Measurements from ENCODE around the gene SRMS.

Gene SRMS

GRCh38 chr20:63495741-63496595 lies 51.6 kb downstream of the SRMS start:
- peaks cover 0 to 4% of the 10 kb centered on the region in 2 donors for H3K4me1 ChIP-seq (ENCODE audit: control insufficient read depth in 1 of 2, insufficient read depth in 2 of 2, low read length in 2 of 2)
- H3K9me3 ChIP-seq (ENCODE audit: control insufficient read depth in 1 of 2, low read length in 2 of 2), result no peaks in the 10 kb centered on the region
- H3K27ac ChIP-seq (ENCODE audit: low read depth, low read length), result no peak overlapping the region
- H3K4me3 ChIP-seq (ENCODE audit: low read depth in 1 of 2, low read length in 2 of 2), result peak overlapping the region; percentile 50 to 65
- peaks cover 25 to 32% of the 10 kb centered on the region in 2 donors for H3K27me3 ChIP-seq (ENCODE audit: control insufficient read depth in 1 of 2, insufficient read depth in 2 of 2, low read length in 2 of 2)
- H3K9ac ChIP-seq (ENCODE audit: low read depth in 1 of 2, low read length in 2 of 2), result no peak overlapping the region
- H3K36me3 ChIP-seq (ENCODE audit: control insufficient read depth in 1 of 2, insufficient read depth in 2 of 2, low read length in 2 of 2), result no peaks in the 10 kb centered on the region

DNA sequence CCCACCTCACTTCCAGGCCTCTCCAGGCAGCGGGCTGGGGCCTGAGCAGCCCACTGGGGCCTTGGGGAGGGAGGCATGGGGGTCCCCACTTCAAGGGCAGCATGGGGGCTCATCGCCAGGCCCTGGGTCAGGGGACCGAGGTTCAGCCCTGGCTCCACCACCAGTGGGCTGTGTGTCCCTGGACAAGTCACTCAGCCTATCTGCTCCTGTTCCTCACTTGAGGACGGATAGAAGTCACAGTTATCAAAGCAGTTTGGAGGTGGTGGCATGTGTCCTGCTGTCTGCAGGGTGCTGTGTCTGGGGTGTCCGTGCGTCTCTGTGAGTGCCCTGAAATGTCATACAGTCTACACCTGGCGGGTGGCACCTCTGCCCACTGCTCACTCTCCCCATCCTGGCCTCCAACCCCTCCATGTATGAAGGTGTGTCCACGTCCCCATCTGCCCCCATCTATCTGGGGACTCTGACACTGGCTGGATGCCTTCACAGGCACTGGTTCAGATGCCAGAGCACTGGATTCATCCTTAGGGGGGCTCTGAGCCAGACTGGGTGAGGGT lies 52.3 kb downstream of the SRMS start:
- H3K27ac ChIP-seq (ENCODE audit: low read depth, low read length), result no peak overlapping the region
- no peak overlapping the region for H3K4me3 ChIP-seq (ENCODE audit: low read depth in 1 of 2, low read length in 2 of 2)
- peaks cover 25 to 27% of the 10 kb centered on the region in 2 donors for H3K27me3 ChIP-seq (ENCODE audit: control insufficient read depth in 1 of 2, insufficient read depth in 2 of 2, low read length in 2 of 2)
- H3K36me3 ChIP-seq (ENCODE audit: control insufficient read depth in 1 of 2, insufficient read depth in 2 of 2, low read length in 2 of 2), result no peaks in the 10 kb centered on the region
- H3K4me1 ChIP-seq (ENCODE audit: control insufficient read depth in 1 of 2, insufficient read depth in 2 of 2, low read length in 2 of 2), result peaks cover 0 to 4% of the 10 kb centered on the region in 2 donors
- H3K9ac ChIP-seq (ENCODE audit: low read depth in 1 of 2, low read length in 2 of 2), result no peak overlapping the region
- no peaks in the 10 kb centered on the region for H3K9me3 ChIP-seq (ENCODE audit: control insufficient read depth in 1 of 2, low read length in 2 of 2)

DNA sequence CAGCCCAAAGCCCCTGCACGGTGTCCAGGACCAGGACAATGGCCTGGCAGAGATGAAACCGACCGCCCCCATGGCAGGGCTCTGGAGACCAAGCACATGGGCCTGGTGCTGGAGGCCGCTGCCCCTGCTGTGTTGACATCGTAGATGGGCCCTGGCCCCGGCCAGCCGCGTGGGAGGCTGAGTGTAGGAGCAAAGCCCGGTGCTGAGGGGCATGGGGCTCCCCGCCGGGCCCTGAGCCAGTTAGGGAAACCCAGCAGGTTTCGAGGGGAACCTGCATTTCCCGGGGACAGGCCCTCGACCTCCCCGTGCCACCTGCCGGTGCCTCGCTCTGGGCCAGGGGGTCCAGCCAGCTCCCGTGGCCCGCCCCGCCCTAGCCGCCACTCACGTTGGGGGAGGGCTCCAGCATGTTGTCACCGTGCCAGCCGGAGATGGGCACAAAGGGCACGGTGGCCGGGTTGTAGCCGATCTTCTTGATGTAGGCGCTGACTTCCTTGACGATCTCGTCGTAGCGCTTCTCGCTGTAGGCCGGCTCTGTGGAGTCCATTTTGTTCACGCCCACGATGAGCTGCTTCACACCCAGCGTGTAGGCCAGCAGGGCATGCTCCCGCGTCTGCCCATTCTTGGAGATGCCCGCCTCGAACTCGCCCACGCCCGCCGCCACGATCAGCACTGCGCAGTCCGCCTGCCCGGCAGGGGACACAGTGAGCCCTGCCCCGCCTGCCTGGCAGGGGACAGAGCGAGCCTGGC lies 53.0 kb downstream of the SRMS start:
- Histone ChIP-seq H3K36me3 (ENCODE audit: control insufficient read depth in 1 of 2, insufficient read depth in 2 of 2, low read length in 2 of 2) (no peaks in the 10 kb centered on the region), H3K9me3 (ENCODE audit: control insufficient read depth in 1 of 2, low read length in 2 of 2) (no peaks in the 10 kb centered on the region), H3K4me3 (ENCODE audit: low read depth in 1 of 2, low read length in 2 of 2) (no peak overlapping the region), H3K9ac (ENCODE audit: low read depth in 1 of 2, low read length in 2 of 2) (no peak overlapping the region), H3K27me3 (ENCODE audit: control insufficient read depth in 1 of 2, insufficient read depth in 2 of 2, low read length in 2 of 2) (peaks cover 21% of the 10 kb centered on the region in 2 donors), H3K27ac (ENCODE audit: low read depth, low read length) (no peak overlapping the region), H3K4me1 (ENCODE audit: control insufficient read depth in 1 of 2, insufficient read depth in 2 of 2, low read length in 2 of 2) (peaks cover 0 to 4% of the 10 kb centered on the region in 2 donors)

GRCh38 chr20:63494084-63494419 lies 53.5 kb downstream of the SRMS start:
- Histone ChIP-seq H3K9ac (ENCODE audit: low read depth in 1 of 2, low read length in 2 of 2) (no peak overlapping the region), H3K4me1 (ENCODE audit: control insufficient read depth in 1 of 2, insufficient read depth in 2 of 2, low read length in 2 of 2) (peaks cover 0 to 4% of the 10 kb centered on the region in 2 donors), H3K27ac (ENCODE audit: low read depth, low read length) (no peak overlapping the region), H3K9me3 (ENCODE audit: control insufficient read depth in 1 of 2, low read length in 2 of 2) (no peaks in the 10 kb centered on the region), H3K36me3 (ENCODE audit: control insufficient read depth in 1 of 2, insufficient read depth in 2 of 2, low read length in 2 of 2) (no peaks in the 10 kb centered on the region), H3K27me3 (ENCODE audit: control insufficient read depth in 1 of 2, insufficient read depth in 2 of 2, low read length in 2 of 2) (peaks cover 18 to 20% of the 10 kb centered on the region in 2 donors), H3K4me3 (ENCODE audit: low read depth in 1 of 2, low read length in 2 of 2) (no peak overlapping the region)

DNA sequence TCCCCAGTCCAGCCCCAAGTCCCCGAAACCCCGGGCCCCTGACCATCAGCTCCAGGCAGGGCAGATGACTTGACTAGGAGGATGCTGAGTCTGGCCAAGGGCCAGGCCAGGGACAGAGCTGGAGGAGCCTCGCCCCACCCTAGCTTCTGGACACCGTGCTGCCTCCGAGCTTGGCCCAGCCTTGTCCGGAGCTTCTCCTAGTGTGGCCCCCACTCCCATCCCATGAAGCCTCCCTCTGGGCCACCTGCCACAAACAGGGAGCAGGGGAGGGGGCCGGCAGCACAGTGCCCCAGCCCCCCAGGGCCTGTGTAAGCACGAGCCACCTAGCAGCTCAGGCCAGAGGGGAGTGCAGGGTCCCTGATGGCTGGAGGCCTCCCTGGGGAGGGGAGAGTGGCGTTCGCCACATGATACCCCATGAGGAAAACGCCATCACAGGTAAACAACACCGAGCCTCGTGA lies 54.0 kb downstream of the SRMS start:
- Histone ChIP-seq H3K36me3 (ENCODE audit: control insufficient read depth in 1 of 2, insufficient read depth in 2 of 2, low read length in 2 of 2) (no peaks in the 10 kb centered on the region), H3K27me3 (ENCODE audit: control insufficient read depth in 1 of 2, insufficient read depth in 2 of 2, low read length in 2 of 2) (peaks cover 22 to 23% of the 10 kb centered on the region in 2 donors), H3K9ac (ENCODE audit: low read depth in 1 of 2, low read length in 2 of 2) (no peak overlapping the region), H3K4me1 (ENCODE audit: control insufficient read depth in 1 of 2, insufficient read depth in 2 of 2, low read length in 2 of 2) (peaks cover 0 to 4% of the 10 kb centered on the region in 2 donors), H3K4me3 (ENCODE audit: low read depth in 1 of 2, low read length in 2 of 2) (no peak overlapping the region), H3K9me3 (ENCODE audit: control insufficient read depth in 1 of 2, low read length in 2 of 2) (no peaks in the 10 kb centered on the region), H3K27ac (ENCODE audit: low read depth, low read length) (no peak overlapping the region)

- H3K9me3 ChIP-seq (ENCODE audit: control insufficient read depth in 1 of 2, low read length in 2 of 2), result no peaks in the 10 kb centered on the region
- H3K27me3 ChIP-seq (ENCODE audit: control insufficient read depth in 1 of 2, insufficient read depth in 2 of 2, low read length in 2 of 2), result peaks cover 18 to 23% of the 10 kb centered on the region in 2 donors
- no peak overlapping the region for H3K4me3 ChIP-seq (ENCODE audit: low read depth in 1 of 2, low read length in 2 of 2)
- peaks cover 0 to 4% of the 10 kb centered on the region in 2 donors for H3K4me1 ChIP-seq (ENCODE audit: control insufficient read depth in 1 of 2, insufficient read depth in 2 of 2, low read length in 2 of 2)
- no peak overlapping the region for H3K9ac ChIP-seq (ENCODE audit: low read depth in 1 of 2, low read length in 2 of 2)
- no peak overlapping the region for H3K27ac ChIP-seq (ENCODE audit: low read depth, low read length)
- H3K36me3 ChIP-seq (ENCODE audit: control insufficient read depth in 1 of 2, insufficient read depth in 2 of 2, low read length in 2 of 2), result no peaks in the 10 kb centered on the region
These were observed 54.6 kb downstream of the SRMS start for GRCh38 chr20:63492982-63493381.

DNA sequence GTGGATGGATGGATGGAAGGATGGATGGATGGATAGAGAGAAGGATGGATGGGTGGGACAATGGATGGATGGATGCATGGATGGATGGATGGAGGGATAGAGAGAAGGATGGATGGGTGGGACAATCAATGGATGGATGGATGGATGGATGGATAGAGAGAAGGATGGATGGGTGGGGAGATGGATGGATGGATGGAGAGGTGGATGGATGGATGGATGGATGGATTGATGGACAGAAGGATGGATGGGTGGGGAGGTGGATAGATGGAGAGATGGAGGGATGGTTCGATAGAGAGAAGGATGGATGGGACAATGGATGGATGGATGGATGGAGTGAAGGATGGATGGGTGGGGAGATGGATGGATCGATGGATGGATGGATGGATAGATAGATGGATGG lies 55.0 kb downstream of the SRMS start:
- H3K36me3 ChIP-seq (ENCODE audit: control insufficient read depth in 1 of 2, insufficient read depth in 2 of 2, low read length in 2 of 2), result no peaks in the 10 kb centered on the region
- no peaks in the 10 kb centered on the region for H3K9me3 ChIP-seq (ENCODE audit: control insufficient read depth in 1 of 2, low read length in 2 of 2)
- H3K27ac ChIP-seq (ENCODE audit: low read depth, low read length), result no peak overlapping the region
- peaks cover 0 to 4% of the 10 kb centered on the region in 2 donors for H3K4me1 ChIP-seq (ENCODE audit: control insufficient read depth in 1 of 2, insufficient read depth in 2 of 2, low read length in 2 of 2)
- H3K27me3 ChIP-seq (ENCODE audit: control insufficient read depth in 1 of 2, insufficient read depth in 2 of 2, low read length in 2 of 2), result peaks cover 14 to 26% of the 10 kb centered on the region in 2 donors
- H3K4me3 ChIP-seq (ENCODE audit: low read depth in 1 of 2, low read length in 2 of 2), result no peak overlapping the region
- no peak overlapping the region for H3K9ac ChIP-seq (ENCODE audit: low read depth in 1 of 2, low read length in 2 of 2)

- no peak overlapping the region for H3K9ac ChIP-seq (ENCODE audit: low read depth in 1 of 2, low read length in 2 of 2)
- H3K27ac ChIP-seq (ENCODE audit: low read depth, low read length), result no peak overlapping the region
- H3K4me3 ChIP-seq (ENCODE audit: low read depth in 1 of 2, low read length in 2 of 2), result no peak overlapping the region
- H3K4me1 ChIP-seq (ENCODE audit: control insufficient read depth in 1 of 2, insufficient read depth in 2 of 2, low read length in 2 of 2), result peaks cover 0 to 4% of the 10 kb centered on the region in 2 donors
- H3K27me3 ChIP-seq (ENCODE audit: control insufficient read depth in 1 of 2, insufficient read depth in 2 of 2, low read length in 2 of 2), result peaks cover 6 to 22% of the 10 kb centered on the region in 2 donors
- no peaks in the 10 kb centered on the region for H3K36me3 ChIP-seq (ENCODE audit: control insufficient read depth in 1 of 2, insufficient read depth in 2 of 2, low read length in 2 of 2)
- H3K9me3 ChIP-seq (ENCODE audit: control insufficient read depth in 1 of 2, low read length in 2 of 2), result no peaks in the 10 kb centered on the region
These were observed 55.8 kb downstream of the SRMS start for GRCh38 chr20:63491635-63492230.

DNA sequence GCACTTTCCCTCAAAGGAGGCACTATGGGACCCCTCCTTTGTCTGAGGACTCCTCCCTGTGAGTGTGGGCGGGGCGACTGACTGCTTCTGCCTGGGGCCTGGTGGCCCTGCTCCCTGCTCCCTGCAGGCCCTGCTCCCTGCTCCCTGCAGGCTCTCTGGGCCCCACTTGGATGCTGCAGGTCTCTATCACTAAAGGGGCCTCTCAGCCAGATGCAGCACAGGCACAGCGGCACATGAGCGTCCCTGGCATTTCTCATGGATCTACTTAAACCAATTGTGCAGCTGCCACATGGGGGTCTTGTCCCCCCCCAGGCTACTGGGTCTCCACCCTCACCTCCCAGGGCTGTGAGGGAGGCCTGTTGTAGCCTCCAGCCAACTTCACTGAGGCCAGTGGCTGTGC lies 56.5 kb downstream of the SRMS start:
- Histone ChIP-seq H3K9me3 (ENCODE audit: control insufficient read depth in 1 of 2, low read length in 2 of 2) (no peaks in the 10 kb centered on the region), H3K27me3 (ENCODE audit: control insufficient read depth in 1 of 2, insufficient read depth in 2 of 2, low read length in 2 of 2) (peaks cover 4 to 18% of the 10 kb centered on the region in 2 donors), H3K27ac (ENCODE audit: low read depth, low read length) (no peak overlapping the region), H3K36me3 (ENCODE audit: control insufficient read depth in 1 of 2, insufficient read depth in 2 of 2, low read length in 2 of 2) (no peaks in the 10 kb centered on the region), H3K4me1 (ENCODE audit: control insufficient read depth in 1 of 2, insufficient read depth in 2 of 2, low read length in 2 of 2) (no peaks in the 10 kb centered on the region), H3K9ac (ENCODE audit: low read depth in 1 of 2, low read length in 2 of 2) (no peak overlapping the region), H3K4me3 (ENCODE audit: low read depth in 1 of 2, low read length in 2 of 2) (no peak overlapping the region)

Data from duodenal mucosa (tissue), 2 donors.